ENCODE measurements around the gene GPRIN2. TPM values are rescaled to one million over a fixed set of nuclear protein-coding genes. Genes with fewer than 3 reads are reported as not detected.

The GPRIN2 gene
- total and polyA plus RNA-seq, 2 donors: 0.24 to 0.82 TPM

- no peak for DNase-seq (ENCODE audit: low read depth in 6 of 9, low spot score in 9 of 9)
- Histone ChIP-seq H3K27me3 (ENCODE audit: control insufficient read depth in 2 of 2, insufficient read depth in 1 of 2, low read length in 1 of 2) (no peaks in the 10 kb centered on the region), H3K4me3 (ENCODE audit: low read length in 2 of 2) (no peak overlapping the region), H3K27ac (ENCODE audit: low read depth in 1 of 2, low read length in 1 of 2) (no peak overlapping the region), H3K36me3 (ENCODE audit: control insufficient read depth in 2 of 2, insufficient read depth in 2 of 2, low read length in 1 of 2) (no peaks in the 10 kb centered on the region), H3K4me1 (ENCODE audit: control insufficient read depth in 2 of 2, insufficient read depth in 2 of 2, low read length in 2 of 2) (no peaks in the 10 kb centered on the region), H3K9me3 (ENCODE audit: control insufficient read depth in 2 of 2, insufficient read depth in 1 of 2, low read length in 1 of 2) (peaks cover 0 to 6% of the 10 kb centered on the region in 2 donors)
- 91% methylated on average over 5 of the region's 5 CpGs for WGBS
These were observed 31.2 kb downstream of the GPRIN2 start for GRCh38 chr10:46525177-46525823.

DNA sequence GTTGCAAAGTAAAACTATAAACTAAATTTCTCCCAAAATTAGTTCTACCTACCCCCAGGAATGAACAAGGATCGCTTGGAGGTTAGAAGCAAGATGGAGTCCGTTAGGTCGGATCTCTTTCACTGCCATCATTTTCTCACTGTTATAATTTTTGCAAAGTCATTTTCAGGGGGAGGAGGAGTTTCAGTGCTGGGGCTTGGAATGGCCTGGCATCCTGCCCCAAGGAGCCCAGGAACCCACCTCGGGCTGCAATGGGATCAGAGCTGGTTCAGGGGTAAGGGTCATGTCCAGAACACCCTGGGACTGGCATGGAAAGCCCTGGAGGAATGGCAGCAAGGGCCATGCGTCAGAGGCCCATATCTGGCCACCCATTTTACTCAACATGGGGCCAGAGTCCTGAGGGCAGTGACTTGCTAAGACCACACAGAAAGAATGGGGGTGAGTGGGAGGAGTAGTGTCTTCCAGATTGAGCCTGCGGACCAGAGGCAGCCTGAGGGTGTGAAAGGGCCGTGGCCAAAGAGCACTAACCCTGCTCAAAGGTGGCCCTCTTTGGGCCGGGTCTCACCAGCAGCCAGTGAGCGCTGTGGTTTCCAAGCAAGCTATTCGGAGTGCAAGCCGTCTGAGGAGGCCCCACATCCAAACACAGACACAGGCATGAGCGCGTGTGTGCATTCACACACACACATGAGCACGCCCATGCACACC, 31.8 kb downstream of the GPRIN2 start:
- WGBS: 94% methylated on average over 14 of the region's 14 CpGs
- no peak for DNase-seq (ENCODE audit: low read depth in 6 of 9, low spot score in 9 of 9)
- Histone ChIP-seq H3K27ac (ENCODE audit: low read depth in 1 of 2, low read length in 1 of 2) (no peak overlapping the region), H3K4me3 (ENCODE audit: low read length in 2 of 2) (no peak overlapping the region), H3K36me3 (ENCODE audit: control insufficient read depth in 2 of 2, insufficient read depth in 2 of 2, low read length in 1 of 2) (no peaks in the 10 kb centered on the region), H3K27me3 (ENCODE audit: control insufficient read depth in 2 of 2, insufficient read depth in 1 of 2, low read length in 1 of 2) (no peaks in the 10 kb centered on the region), H3K4me1 (ENCODE audit: control insufficient read depth in 2 of 2, insufficient read depth in 2 of 2, low read length in 2 of 2) (no peaks in the 10 kb centered on the region), H3K9me3 (ENCODE audit: control insufficient read depth in 2 of 2, insufficient read depth in 1 of 2, low read length in 1 of 2) (peaks cover 0 to 6% of the 10 kb centered on the region in 2 donors)

DNA sequence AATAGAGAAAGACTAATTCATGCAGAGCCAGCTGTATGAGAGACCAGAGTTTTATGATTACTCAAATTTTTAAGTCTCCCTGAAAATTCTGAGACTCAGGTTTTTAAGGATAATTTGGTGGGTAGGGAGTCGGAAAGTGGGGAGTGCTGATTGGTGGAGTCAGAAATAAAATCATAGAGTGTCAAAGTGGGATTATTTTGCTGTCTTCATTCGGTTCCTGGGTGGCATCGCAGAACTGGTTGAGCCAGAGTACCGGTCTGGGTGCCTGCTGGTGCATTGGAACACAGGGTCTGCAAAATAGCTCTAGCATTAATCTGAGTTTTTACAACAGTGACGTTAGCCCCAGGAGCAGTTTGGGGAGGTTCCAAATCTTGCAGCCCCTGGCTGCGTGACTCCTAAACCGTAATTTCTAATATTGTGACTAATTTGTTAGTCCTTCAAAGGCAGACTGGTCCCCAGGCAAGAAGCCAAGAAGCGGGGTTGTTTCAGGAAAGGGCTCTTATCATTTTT, 32.4 kb downstream of the GPRIN2 start:
- WGBS: 95% methylated on average over 8 of the region's 8 CpGs

DNA sequence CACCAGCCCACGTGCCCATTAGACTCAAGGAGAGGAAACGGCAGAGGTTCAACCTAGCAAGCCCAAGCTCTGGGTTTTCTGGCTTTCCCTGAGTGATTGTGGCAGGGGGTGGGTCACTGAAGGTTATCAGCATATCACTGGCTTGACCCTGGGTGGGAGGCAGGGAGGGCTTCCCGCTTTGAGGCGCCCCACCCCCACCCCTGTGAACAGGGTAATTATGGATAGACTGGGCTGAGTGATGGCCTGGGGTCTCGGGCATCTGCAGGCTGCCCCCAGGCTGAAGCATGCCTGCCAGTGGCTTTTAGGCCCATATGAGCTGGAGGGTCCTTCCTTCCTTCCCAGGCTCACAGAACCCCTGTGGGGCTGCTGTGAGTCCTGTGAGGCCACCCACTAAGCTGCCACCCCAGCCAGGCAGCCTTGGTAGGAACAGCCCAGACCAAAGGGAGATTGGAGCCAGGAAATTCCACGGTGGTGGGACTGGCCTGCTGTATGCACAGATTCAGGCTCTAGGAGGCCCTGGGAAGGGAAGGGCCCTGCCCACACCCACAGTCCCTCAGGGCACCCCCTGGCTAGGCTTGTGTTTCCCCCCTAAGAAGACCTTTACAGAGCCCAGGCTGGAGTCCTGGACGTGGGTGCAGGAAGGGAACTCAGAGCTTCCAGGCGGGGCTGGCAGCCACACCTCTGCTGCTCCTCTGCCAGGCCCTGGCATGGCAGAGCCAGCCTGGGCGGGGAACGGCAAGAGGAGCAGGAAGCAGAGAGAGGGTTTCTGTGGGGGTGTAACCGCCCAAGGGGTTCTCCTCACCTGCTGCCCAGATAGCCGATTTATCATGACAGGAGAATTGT, 33.1 kb downstream of the GPRIN2 start:
- Histone ChIP-seq H3K4me3 (ENCODE audit: low read length in 2 of 2) (no peak overlapping the region), H3K36me3 (ENCODE audit: control insufficient read depth in 2 of 2, insufficient read depth in 2 of 2, low read length in 1 of 2) (no peaks in the 10 kb centered on the region), H3K27me3 (ENCODE audit: control insufficient read depth in 2 of 2, insufficient read depth in 1 of 2, low read length in 1 of 2) (no peaks in the 10 kb centered on the region), H3K4me1 (ENCODE audit: control insufficient read depth in 2 of 2, insufficient read depth in 2 of 2, low read length in 2 of 2) (no peaks in the 10 kb centered on the region), H3K9me3 (ENCODE audit: control insufficient read depth in 2 of 2, insufficient read depth in 1 of 2, low read length in 1 of 2) (peaks cover 0 to 6% of the 10 kb centered on the region in 2 donors), H3K27ac (ENCODE audit: low read depth in 1 of 2, low read length in 1 of 2) (no peak overlapping the region)
- no peak for DNase-seq (ENCODE audit: low read depth in 6 of 9, low spot score in 9 of 9)
- WGBS: 87% methylated on average over 12 of the region's 12 CpGs

More for the DNA sequence above, 32.4 kb downstream of the GPRIN2 start:
- H3K9me3 ChIP-seq (ENCODE audit: control insufficient read depth in 2 of 2, insufficient read depth in 1 of 2, low read length in 1 of 2): peaks cover 0 to 6% of the 10 kb centered on the region in 2 donors
- no peaks in the 10 kb centered on the region for H3K27me3 ChIP-seq (ENCODE audit: control insufficient read depth in 2 of 2, insufficient read depth in 1 of 2, low read length in 1 of 2)
- H3K36me3 ChIP-seq (ENCODE audit: control insufficient read depth in 2 of 2, insufficient read depth in 2 of 2, low read length in 1 of 2): no peaks in the 10 kb centered on the region
- no peak overlapping the region for H3K4me3 ChIP-seq (ENCODE audit: low read length in 2 of 2)
- no peak overlapping the region for H3K27ac ChIP-seq (ENCODE audit: low read depth in 1 of 2, low read length in 1 of 2)
- no peak for DNase-seq (ENCODE audit: low read depth in 6 of 9, low spot score in 9 of 9)
- no peaks in the 10 kb centered on the region for H3K4me1 ChIP-seq (ENCODE audit: control insufficient read depth in 2 of 2, insufficient read depth in 2 of 2, low read length in 2 of 2)

- H3K36me3 ChIP-seq (ENCODE audit: control insufficient read depth in 2 of 2, insufficient read depth in 2 of 2, low read length in 1 of 2): no peaks in the 10 kb centered on the region
- no peak overlapping the region for H3K4me3 ChIP-seq (ENCODE audit: low read length in 2 of 2)
- no peak overlapping the region for H3K27ac ChIP-seq (ENCODE audit: low read depth in 1 of 2, low read length in 1 of 2)
- WGBS: 95% methylated on average over 10 of the region's 10 CpGs
- H3K27me3 ChIP-seq (ENCODE audit: control insufficient read depth in 2 of 2, insufficient read depth in 1 of 2, low read length in 1 of 2): no peaks in the 10 kb centered on the region
- H3K9me3 ChIP-seq (ENCODE audit: control insufficient read depth in 2 of 2, insufficient read depth in 1 of 2, low read length in 1 of 2): peaks cover 0 to 6% of the 10 kb centered on the region in 2 donors
- no peaks in the 10 kb centered on the region for H3K4me1 ChIP-seq (ENCODE audit: control insufficient read depth in 2 of 2, insufficient read depth in 2 of 2, low read length in 2 of 2)
- no peak for DNase-seq (ENCODE audit: low read depth in 6 of 9, low spot score in 9 of 9)
These were observed 34.0 kb downstream of the GPRIN2 start for GRCh38 chr10:46522295-46523118.

- Histone ChIP-seq H3K4me1 (ENCODE audit: control insufficient read depth in 2 of 2, insufficient read depth in 2 of 2, low read length in 2 of 2) (no peaks in the 10 kb centered on the region), H3K27me3 (ENCODE audit: control insufficient read depth in 2 of 2, insufficient read depth in 1 of 2, low read length in 1 of 2) (no peaks in the 10 kb centered on the region), H3K27ac (ENCODE audit: low read depth in 1 of 2, low read length in 1 of 2) (no peak overlapping the region), H3K9me3 (ENCODE audit: control insufficient read depth in 2 of 2, insufficient read depth in 1 of 2, low read length in 1 of 2) (peaks cover 0 to 5% of the 10 kb centered on the region in 2 donors), H3K36me3 (ENCODE audit: control insufficient read depth in 2 of 2, insufficient read depth in 2 of 2, low read length in 1 of 2) (no peaks in the 10 kb centered on the region), H3K4me3 (ENCODE audit: low read length in 2 of 2) (no peak overlapping the region)
- 72% methylated on average over 5 of the region's 5 CpGs for WGBS
- no peak for DNase-seq (ENCODE audit: low read depth in 6 of 9, low spot score in 9 of 9)
These were observed 35.5 kb downstream of the GPRIN2 start for GRCh38 chr10:46520941-46521340.

- Histone ChIP-seq H3K27ac (ENCODE audit: low read depth in 1 of 2, low read length in 1 of 2) (no peak overlapping the region), H3K27me3 (ENCODE audit: control insufficient read depth in 2 of 2, insufficient read depth in 1 of 2, low read length in 1 of 2) (no peaks in the 10 kb centered on the region), H3K4me3 (ENCODE audit: low read length in 2 of 2) (no peak overlapping the region), H3K4me1 (ENCODE audit: control insufficient read depth in 2 of 2, insufficient read depth in 2 of 2, low read length in 2 of 2) (no peaks in the 10 kb centered on the region), H3K9me3 (ENCODE audit: control insufficient read depth in 2 of 2, insufficient read depth in 1 of 2, low read length in 1 of 2) (peaks cover 0 to 2% of the 10 kb centered on the region in 2 donors), H3K36me3 (ENCODE audit: control insufficient read depth in 2 of 2, insufficient read depth in 2 of 2, low read length in 1 of 2) (no peaks in the 10 kb centered on the region)
- 92% methylated on average over 5 of the region's 5 CpGs for WGBS
- DNase-seq (ENCODE audit: low read depth in 6 of 9, low spot score in 9 of 9): no peak
These were observed 36.1 kb downstream of the GPRIN2 start for GRCh38 chr10:46520381-46520780.

GRCh38 chr10:46518028-46518725, 38.3 kb downstream of the GPRIN2 start:
- DNase-seq (ENCODE audit: low read depth in 6 of 9, low spot score in 9 of 9): no peak
- Histone ChIP-seq H3K4me1 (ENCODE audit: control insufficient read depth in 2 of 2, insufficient read depth in 2 of 2, low read length in 2 of 2) (no peaks in the 10 kb centered on the region), H3K27ac (ENCODE audit: low read depth in 1 of 2, low read length in 1 of 2) (no peak overlapping the region), H3K36me3 (ENCODE audit: control insufficient read depth in 2 of 2, insufficient read depth in 2 of 2, low read length in 1 of 2) (no peaks in the 10 kb centered on the region), H3K9me3 (ENCODE audit: control insufficient read depth in 2 of 2, insufficient read depth in 1 of 2, low read length in 1 of 2) (peaks cover 0 to 2% of the 10 kb centered on the region in 2 donors), H3K4me3 (ENCODE audit: low read length in 2 of 2) (no peak overlapping the region), H3K27me3 (ENCODE audit: control insufficient read depth in 2 of 2, insufficient read depth in 1 of 2, low read length in 1 of 2) (no peaks in the 10 kb centered on the region)
- 97% methylated on average over 6 of the region's 6 CpGs for WGBS

Measured in thymus (tissue), 11 donors.